ENCODE measurements around the gene FREY1.

Gene FREY1

GRCh38 chr11:45886816-45887520 is 20.1 kb downstream of the FREY1 start:
- TF ChIP-seq USF1 (IDR thresholded peaks at IDR 0.05): no peak

DNA sequence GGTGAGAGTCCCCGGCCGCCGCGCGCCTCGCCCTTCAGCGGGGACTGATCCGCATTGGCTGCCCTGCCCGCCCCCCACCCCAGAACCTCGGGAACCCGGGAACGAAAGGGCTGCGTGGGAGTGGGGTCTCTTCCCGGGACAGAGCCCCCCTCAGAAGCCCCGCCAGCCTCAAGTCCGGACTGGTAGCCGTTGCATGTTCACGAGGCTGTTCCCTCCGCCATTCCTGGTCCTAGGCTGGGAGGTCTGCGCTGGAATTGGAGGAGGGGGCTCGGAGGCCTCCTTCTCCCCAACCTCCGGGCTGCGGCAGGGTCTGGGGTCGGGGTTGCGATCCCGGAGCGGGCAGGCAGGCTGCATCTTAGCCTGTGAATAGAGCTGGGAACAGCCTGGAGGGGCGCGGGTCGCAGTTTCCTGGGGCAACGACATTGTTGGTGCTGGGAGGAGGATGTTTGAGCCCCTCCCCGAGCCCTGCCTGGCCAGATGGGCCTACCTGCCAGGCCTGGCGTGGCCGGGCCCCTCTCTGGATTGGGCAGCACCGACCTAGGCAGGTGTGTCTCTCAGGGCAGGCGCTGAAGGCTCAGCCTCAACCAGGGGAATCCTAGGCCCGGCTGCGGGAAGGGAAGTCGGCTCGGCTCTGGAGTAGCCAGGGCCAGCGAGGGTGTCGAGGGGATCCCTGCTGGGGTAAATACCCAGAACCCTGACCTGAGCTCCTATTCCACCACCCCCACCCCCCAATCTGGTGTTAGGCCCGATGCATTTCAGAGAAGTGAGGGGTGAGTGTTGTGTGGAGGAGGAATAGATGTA is 20.9 kb downstream of the FREY1 start:
- no peak for TF ChIP-seq TAF1 (IDR thresholded peaks at IDR 0.05; ENCODE audit: low read depth)
- peak; percentile 67; the same call in 1 of the 2 replicates for TF ChIP-seq ZBTB7A (IDR thresholded peaks at IDR 0.05; ENCODE audit: low read depth)

DNA sequence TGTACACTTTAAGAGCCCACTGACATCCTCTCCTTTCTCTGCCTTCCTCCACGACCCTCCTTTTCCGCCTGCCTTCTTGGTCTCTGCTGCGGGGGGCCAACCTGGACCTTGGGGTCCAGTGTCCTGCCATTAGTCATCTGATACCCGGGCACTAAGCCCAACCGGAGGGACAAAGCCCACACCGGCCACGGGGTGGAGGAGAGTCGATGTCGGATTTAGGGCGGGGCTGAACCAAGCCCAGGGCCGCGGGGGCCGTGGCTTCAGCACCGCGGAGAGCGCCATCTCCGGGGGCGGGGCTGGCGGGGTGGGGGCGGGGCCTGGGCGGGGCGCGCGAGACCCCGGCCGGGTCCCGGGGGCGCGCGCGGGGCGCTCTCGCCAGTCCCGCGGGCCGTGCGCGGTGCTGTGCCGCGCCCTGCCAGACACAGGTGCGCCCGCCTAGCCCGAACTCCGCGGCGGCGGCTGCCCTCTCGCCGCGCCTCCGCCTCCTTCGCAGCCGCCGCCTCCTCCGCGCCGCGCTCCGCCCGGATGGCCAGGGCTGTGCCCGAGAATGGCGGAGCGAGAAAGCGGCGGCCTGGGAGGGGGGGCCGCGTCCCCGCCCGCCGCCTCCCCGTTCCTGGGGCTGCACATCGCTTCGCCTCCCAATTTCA is 21.7 kb downstream of the FREY1 start, which contains the start of gene MAPK8IP1:
Gene MAPK8IP1, plus strand, starts transcription at position 378 of the 647 bp plus-strand sequence. Its CDS starts 170 bp downstream, at position 548.
- TF ChIP-seq NFIC (IDR thresholded peaks at IDR 0.05): no peak
- no peak for TF ChIP-seq FOXM1 (IDR thresholded peaks at IDR 0.05; ENCODE audit: borderline replicate concordance, low read depth)
- TF ChIP-seq YY1 (IDR thresholded peaks at IDR 0.05; ENCODE audit: low read depth): peak; percentile 44; the same call in 1 of the 2 replicates
- no peak for TF ChIP-seq TEAD4 (IDR thresholded peaks at IDR 0.05)
- no peak for TF ChIP-seq CREB1 (IDR thresholded peaks at IDR 0.05; ENCODE audit: low read depth)
- no peak for TF ChIP-seq TCF12 (IDR thresholded peaks at IDR 0.05; ENCODE audit: low read depth)
- TF ChIP-seq USF1 (IDR thresholded peaks at IDR 0.05): no peak
- no peak for TF ChIP-seq ZBTB7A (IDR thresholded peaks at IDR 0.05; ENCODE audit: low read depth)
- TF ChIP-seq CEBPB (IDR thresholded peaks at IDR 0.05): no peak
- TF ChIP-seq, protein P1, sequence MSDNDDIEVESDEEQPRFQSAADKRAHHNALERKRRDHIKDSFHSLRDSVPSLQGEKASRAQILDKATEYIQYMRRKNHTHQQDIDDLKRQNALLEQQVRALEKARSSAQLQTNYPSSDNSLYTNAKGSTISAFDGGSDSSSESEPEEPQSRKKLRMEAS (IDR thresholded peaks at IDR 0.05): no peak
- TF ChIP-seq EGR1 (IDR thresholded peaks at IDR 0.05): 0 out of 2 replicates have a peak, but pooled peaks have one; percentile 20
- TF ChIP-seq RAD21 (IDR thresholded peaks at IDR 0.05; ENCODE audit: low read depth): no peak
- TF ChIP-seq, protein P2, sequence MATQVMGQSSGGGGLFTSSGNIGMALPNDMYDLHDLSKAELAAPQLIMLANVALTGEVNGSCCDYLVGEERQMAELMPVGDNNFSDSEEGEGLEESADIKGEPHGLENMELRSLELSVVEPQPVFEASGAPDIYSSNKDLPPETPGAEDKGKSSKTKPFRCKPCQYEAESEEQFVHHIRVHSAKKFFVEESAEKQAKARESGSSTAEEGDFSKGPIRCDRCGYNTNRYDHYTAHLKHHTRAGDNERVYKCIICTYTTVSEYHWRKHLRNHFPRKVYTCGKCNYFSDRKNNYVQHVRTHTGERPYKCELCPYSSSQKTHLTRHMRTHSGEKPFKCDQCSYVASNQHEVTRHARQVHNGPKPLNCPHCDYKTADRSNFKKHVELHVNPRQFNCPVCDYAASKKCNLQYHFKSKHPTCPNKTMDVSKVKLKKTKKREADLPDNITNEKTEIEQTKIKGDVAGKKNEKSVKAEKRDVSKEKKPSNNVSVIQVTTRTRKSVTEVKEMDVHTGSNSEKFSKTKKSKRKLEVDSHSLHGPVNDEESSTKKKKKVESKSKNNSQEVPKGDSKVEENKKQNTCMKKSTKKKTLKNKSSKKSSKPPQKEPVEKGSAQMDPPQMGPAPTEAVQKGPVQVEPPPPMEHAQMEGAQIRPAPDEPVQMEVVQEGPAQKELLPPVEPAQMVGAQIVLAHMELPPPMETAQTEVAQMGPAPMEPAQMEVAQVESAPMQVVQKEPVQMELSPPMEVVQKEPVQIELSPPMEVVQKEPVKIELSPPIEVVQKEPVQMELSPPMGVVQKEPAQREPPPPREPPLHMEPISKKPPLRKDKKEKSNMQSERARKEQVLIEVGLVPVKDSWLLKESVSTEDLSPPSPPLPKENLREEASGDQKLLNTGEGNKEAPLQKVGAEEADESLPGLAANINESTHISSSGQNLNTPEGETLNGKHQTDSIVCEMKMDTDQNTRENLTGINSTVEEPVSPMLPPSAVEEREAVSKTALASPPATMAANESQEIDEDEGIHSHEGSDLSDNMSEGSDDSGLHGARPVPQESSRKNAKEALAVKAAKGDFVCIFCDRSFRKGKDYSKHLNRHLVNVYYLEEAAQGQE (IDR thresholded peaks at IDR 0.05; ENCODE audit: low read depth): peak; percentile 83

DNA sequence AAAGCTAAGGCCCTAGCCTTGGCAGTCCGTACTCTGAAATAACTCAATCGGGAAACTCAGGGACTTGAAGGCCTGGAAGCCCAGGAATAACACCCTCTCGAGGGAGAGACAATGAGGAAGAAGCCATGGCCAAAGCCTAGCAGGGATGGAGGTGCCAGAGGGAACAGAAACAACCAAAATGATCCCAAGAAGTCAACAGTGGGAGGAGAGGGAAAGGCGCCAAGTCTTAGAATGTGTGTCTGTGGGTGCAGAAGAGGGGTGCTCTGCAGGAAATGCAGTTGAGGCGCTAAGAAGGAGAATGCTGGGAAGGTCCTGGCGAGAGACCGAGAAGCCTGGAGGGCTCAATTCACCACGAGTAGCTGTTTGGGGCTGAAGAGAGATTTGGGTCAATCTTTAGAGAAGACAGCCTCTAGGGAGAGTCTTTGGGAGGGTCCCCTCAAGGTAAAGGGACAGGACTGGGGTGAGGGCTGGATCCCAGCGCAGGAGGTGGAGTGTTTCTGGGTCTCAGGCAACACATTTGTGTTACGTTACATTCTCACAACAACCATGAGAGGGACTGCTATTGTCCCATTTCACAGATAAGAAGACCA is 22.4 kb downstream of the FREY1 start:
- TF ChIP-seq EP300 (IDR thresholded peaks at IDR 0.05; ENCODE audit: borderline replicate concordance) (no peak), CREB1 (IDR thresholded peaks at IDR 0.05; ENCODE audit: low read depth) (no peak), USF1 (IDR thresholded peaks at IDR 0.05) (no peak), RAD21 (IDR thresholded peaks at IDR 0.05; ENCODE audit: low read depth) (no peak), CEBPB (IDR thresholded peaks at IDR 0.05) (no peak), EGR1 (IDR thresholded peaks at IDR 0.05) (no peak), TAF1 (IDR thresholded peaks at IDR 0.05; ENCODE audit: low read depth) (no peak), FOXM1 (IDR thresholded peaks at IDR 0.05; ENCODE audit: borderline replicate concordance, low read depth) (no peak), ZBTB7A (IDR thresholded peaks at IDR 0.05; ENCODE audit: low read depth) (no peak)
- TF ChIP-seq, protein P2 (IDR thresholded peaks at IDR 0.05; ENCODE audit: low read depth): no peak

- TF ChIP-seq, protein P1 (IDR thresholded peaks at IDR 0.05): no peak
Measured at GRCh38 chr11:45881708-45882368, 25.2 kb downstream of the FREY1 start.
